Liver (tissue), 9 donors: ENCODE results near the gene CUX1. TPM values are rescaled to one million over a fixed set of nuclear protein-coding genes. Genes with fewer than 3 reads are reported as not detected.

Experiments
- DNase-seq: peaks from one replicate; pipeline ENCODE4 v3.0.0-alpha.2; 2017; ENCODE audit warnings: low spot score
- H3K27ac ChIP-seq, 2 donors: one replicate each; pipeline ENCODE4 v1.7.0; 2013; ENCODE audit warnings: inconsistent platforms in 2 of 2, low read length in 2 of 2, control low read depth in 1 of 2, low read depth in 1 of 2, mild to moderate bottlenecking in 1 of 2
- H3K27me3 ChIP-seq, 4 donors: one replicate each; pipeline versions ENCODE4 v1.6.1 to v1.7.0; 2013; ENCODE audit warnings: low read length in 3 of 4, inconsistent platforms in 1 of 4, mild to moderate bottlenecking in 1 of 4, moderate library complexity in 1 of 4; ENCODE audit not compliant: control insufficient read depth in 4 of 4, insufficient read depth in 4 of 4
- H3K36me3 ChIP-seq, 4 donors: one replicate each; pipeline versions ENCODE4 v1.6.1 to v1.7.0; 2013; ENCODE audit warnings: low read length in 3 of 4, mild to moderate bottlenecking in 3 of 4, low read depth in 1 of 4, moderate library complexity in 1 of 4; ENCODE audit not compliant: control insufficient read depth in 4 of 4, insufficient read depth in 3 of 4
- H3K4me1 ChIP-seq, 4 donors: one replicate each; pipeline versions ENCODE4 v1.6.1 to v1.7.0; 2013; ENCODE audit warnings: low read length in 3 of 4, mild to moderate bottlenecking in 3 of 4, moderate library complexity in 1 of 4; ENCODE audit not compliant: control insufficient read depth in 4 of 4, insufficient read depth in 4 of 4
- H3K4me3 ChIP-seq, 3 donors: one replicate each; pipeline versions ENCODE4 v1.6.1 to v1.7.0; 2013; ENCODE audit warnings: low read length in 3 of 3, control low read depth in 1 of 3, low read depth in 1 of 3, mild to moderate bottlenecking in 1 of 3
- H3K9ac ChIP-seq, 2 donors: one replicate each; pipeline ENCODE4 v1.7.0; 2013; ENCODE audit warnings: low read length in 2 of 2, mild to moderate bottlenecking in 2 of 2, moderate library complexity in 2 of 2, control low read depth in 1 of 2, low read depth in 1 of 2
- H3K9me3 ChIP-seq, 4 donors: one replicate each; pipeline versions ENCODE4 v1.6.1 to v1.7.0; 2013; ENCODE audit warnings: low read length in 3 of 4; ENCODE audit not compliant: control insufficient read depth in 4 of 4
- ATF3 ChIP-seq: IDR thresholded peaks from 2 replicates; pipeline ENCODE4 v1.6.1; 2016; ENCODE audit warnings: antibody characterized with exemption
- CTCF ChIP-seq: fragments of 150-350 bp; IDR thresholded peaks from 2 replicates; pipeline ENCODE4 v1.5.1; 2017; ENCODE audit warnings: improper control_type of control experiment, low read depth, low read length; ENCODE audit not compliant: missing input control
- EGR1 ChIP-seq, 2 donors: IDR thresholded peaks; 2 replicates each; pipeline ENCODE4 v1.6.1; 2016 to 2018; ENCODE audit warnings: antibody characterized with exemption in 2 of 2, low read depth in 2 of 2
- FOXA1 ChIP-seq: IDR thresholded peaks from 2 replicates; pipeline ENCODE4 v1.6.1; 2016; ENCODE audit warnings: antibody characterized with exemption
- FOXA2 ChIP-seq: IDR thresholded peaks from 2 replicates; pipeline ENCODE4 v1.6.1; 2016; ENCODE audit warnings: antibody characterized with exemption
- GABPA ChIP-seq, 2 donors: IDR thresholded peaks in 1 of 2; conservative IDR thresholded peaks in 1 of 2; 2 replicates each; pipeline ENCODE4 v1.6.1; 2016; ENCODE audit warnings: antibody characterized with exemption in 2 of 2, mild to moderate bottlenecking in 1 of 2, moderate library complexity in 1 of 2
- HNF4A ChIP-seq, 2 donors: conservative IDR thresholded peaks; 2 replicates each; pipeline ENCODE4 v1.6.1; 2016; ENCODE audit warnings: antibody characterized with exemption in 2 of 2, mild to moderate bottlenecking in 2 of 2
- HNF4G ChIP-seq: IDR thresholded peaks from 2 replicates; pipeline ENCODE4 v1.6.1; 2016; ENCODE audit warnings: antibody characterized with exemption
- JUND ChIP-seq, 2 donors: IDR thresholded peaks; 2 replicates each; pipeline ENCODE4 v1.6.1; 2016; ENCODE audit warnings: antibody characterized with exemption in 2 of 2
- MAX ChIP-seq: IDR thresholded peaks from 2 replicates; pipeline ENCODE4 v1.6.1; 2016; ENCODE audit warnings: antibody characterized with exemption
- NR2F2 ChIP-seq: IDR thresholded peaks from 2 replicates; pipeline ENCODE4 v1.6.1; 2016; ENCODE audit warnings: antibody characterized with exemption
- RAD21 ChIP-seq, 2 donors: IDR thresholded peaks; 2 replicates each; pipeline ENCODE4 v1.6.1; 2016; ENCODE audit warnings: antibody characterized with exemption in 2 of 2, mild to moderate bottlenecking in 2 of 2
- REST ChIP-seq: IDR thresholded peaks from 2 replicates; pipeline ENCODE4 v1.6.1; 2016; ENCODE audit warnings: antibody characterized with exemption, mild to moderate bottlenecking
- RXRA ChIP-seq, 2 donors: IDR thresholded peaks; 2 replicates each; pipeline ENCODE4 v1.6.1; 2017 to 2018; ENCODE audit warnings: antibody characterized with exemption in 2 of 2, mild to moderate bottlenecking in 1 of 2
- SP1 ChIP-seq: IDR thresholded peaks from 2 replicates; pipeline ENCODE4 v1.6.1; 2018; ENCODE audit warnings: antibody characterized with exemption, mild to moderate bottlenecking
- TAF1 ChIP-seq: conservative IDR thresholded peaks from 2 replicates; pipeline ENCODE4 v1.6.1; 2016; ENCODE audit warnings: antibody characterized with exemption, mild to moderate bottlenecking
- YY1 ChIP-seq: IDR thresholded peaks from 2 replicates; pipeline ENCODE4 v1.6.1; 2016; ENCODE audit warnings: antibody characterized with exemption, mild to moderate bottlenecking
- ZBTB33 ChIP-seq: IDR thresholded peaks from 2 replicates; pipeline ENCODE4 v1.6.1; 2016; ENCODE audit warnings: antibody characterized with exemption
- WGBS: extraction: QIAGEN DNeasy Blood & Tissue Kit; methylation state at CpG from one replicate; pipeline ENCODE4 v1.1.7; 2013; 5-methylcytosine and 5-hydroxymethylcytosine counted together
- polyA plus RNA-seq, 2 donors: library from polyadenylated mRNA; stranded (reverse) in 1 of 2; unstranded in 1 of 2; fragments of 200-250 nt in 1 of 2; fragments of >200 nt in 1 of 2; fragmentation: Nextera tagmentation in 1 of 2; extraction: Ambion mirVana in 1 of 2; gene quantifications; one replicate each; pipeline versions ENCODE4 v1.2.1 to v1.2.3, GENCODE V29; 2013 to 2015
- total RNA-seq, 2 donors: library from RNA; depleted of rRNA; stranded (reverse); fragments of >200 nt; gene quantifications; one replicate each; pipeline ENCODE4 v1.2.3, GENCODE V29; 2014
- donor health status: healthy.
- donor health status: healthy.
- donor health status: healthy.
- donor health status: healthy.
- donor health status: healthy.

Gene CUX1
- total and polyA plus RNA-seq, 4 donors = 18.6 to 40.6 (median 21.4) TPM

- H3K4me3 ChIP-seq = no peak overlapping the region
- TF ChIP-seq HNF4G (no peak), REST (no peak), TAF1 (no peak), ZBTB33 (no peak), JUND (IDR thresholded peaks at IDR 0.05) (no peak), NR2F2 (no peak), GABPA (IDR thresholded peaks at IDR 0.05 in 1 of 2, conservative IDR thresholded peaks at IDR 0.05 in 1 of 2) (no peak), RAD21 (IDR thresholded peaks at IDR 0.05) (no peak), MAX (no peak), HNF4A (conservative IDR thresholded peaks at IDR 0.05) (no peak), YY1 (no peak), CTCF (no peak), SP1 (no peak), ATF3 (no peak), RXRA (IDR thresholded peaks at IDR 0.05) (no peak), FOXA2 (no peak), EGR1 (IDR thresholded peaks at IDR 0.05; ENCODE audit: low read depth in 2 of 2) (no peak), FOXA1 (no peak)
- no peak overlapping the region for H3K9ac ChIP-seq
- H3K9me3 ChIP-seq = peaks cover 0 to 4% (median 0%) of the 10 kb centered on the region in 4 donors
- no peaks in the 10 kb centered on the region for H3K4me1 ChIP-seq
- 85% methylated on average over 2 of the region's 2 CpGs for WGBS
- no peak overlapping the region for H3K27ac ChIP-seq
- H3K36me3 ChIP-seq = peaks cover 0 to 2% (median 0%) of the 10 kb centered on the region in 4 donors
- H3K27me3 ChIP-seq = no peaks in the 10 kb centered on the region
- no peak for DNase-seq
Measured at GRCh38 chr7:102054158-102054557, 236.7 kb downstream of the CUX1 start.
